Bronchial epithelial cell (primary cell): ENCODE measurements around the gene CCDC180. TPM values are rescaled to one million over a fixed set of nuclear protein-coding genes. Genes with fewer than 3 reads are reported as not detected.
"Not testable (repeated sequence)": the region's sequence is repeated elsewhere in the genome, so short reads cannot be mapped to it uniquely, and the experiment has no call there.

Experiments used
- DNase-seq: peaks from one replicate; pipeline ENCODE4 v3.0.0-alpha.2; 2010; ENCODE audit warnings: low read depth
- FAIRE-seq: peaks from 2 replicates; lab custom pipeline; 2011; peaks lifted over from hg19 to GRCh38; lab: Jason Lieb, UNC
- H3K27me3 ChIP-seq: 2 replicates; pipeline ENCODE4 v1.5.1; 2011; ENCODE audit warnings: low read length; ENCODE audit not compliant: control insufficient read depth, insufficient read depth
- H3K36me3 ChIP-seq: 2 replicates; pipeline ENCODE4 v1.5.1; 2011; ENCODE audit warnings: low read length; ENCODE audit not compliant: control insufficient read depth, insufficient read depth
- H3K4me3 ChIP-seq: 2 replicates; pipeline ENCODE4 v1.5.1; 2011; ENCODE audit warnings: mild to moderate bottlenecking, low read depth, low read length, control low read depth
- CTCF ChIP-seq: IDR thresholded peaks from 2 replicates; pipeline ENCODE4 v1.5.1; 2011; ENCODE audit warnings: mild to moderate bottlenecking, moderate library complexity, low read length, control low read depth, inconsistent platforms; ENCODE audit not compliant: insufficient read depth, severe bottlenecking
- total RNA-seq: library from RNA; depleted of rRNA; stranded (reverse); fragments of >200 nt; gene quantifications from 2 replicates; pipeline ENCODE4 v1.2.1, GENCODE V29; 2014

Gene CCDC180
- total RNA-seq, 1 donor from 2014 or later: under 0.01 TPM

GRCh38 chr9:97322105-97322504 is 14.6 kb downstream of the CCDC180 start:
- H3K4me3 ChIP-seq: no peak overlapping the region
- no peak for TF ChIP-seq CTCF
- DNase-seq: no peak
- no peaks in the 10 kb centered on the region for H3K27me3 ChIP-seq
- H3K36me3 ChIP-seq: no peaks in the 10 kb centered on the region
- no peak for FAIRE-seq

DNA sequence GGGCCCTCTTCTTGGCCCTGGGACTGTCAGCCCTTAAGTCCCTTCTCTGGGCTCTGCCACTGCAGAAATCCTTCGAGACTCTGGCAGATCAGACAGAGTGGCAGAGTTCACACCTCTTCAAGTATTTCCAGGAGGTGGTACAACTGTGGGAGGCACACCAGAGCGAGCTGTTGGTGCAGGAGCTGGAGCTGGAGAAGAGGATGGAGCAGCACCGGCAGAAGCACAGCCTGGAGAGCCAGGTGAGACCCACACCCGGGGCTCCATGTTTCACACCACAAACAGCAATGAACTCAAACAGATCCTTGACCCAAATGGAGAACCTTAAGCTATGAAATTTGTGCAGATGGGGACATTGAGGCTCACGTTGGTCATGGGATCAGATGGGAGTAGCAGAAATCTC is 17.5 kb downstream of the CCDC180 start:
- DNase-seq (no peak), FAIRE-seq (no peak)
- no peaks in the 10 kb centered on the region for H3K27me3 ChIP-seq
- no peak for TF ChIP-seq CTCF
- no peaks in the 10 kb centered on the region for H3K36me3 ChIP-seq
- H3K4me3 ChIP-seq: no peak overlapping the region

- H3K36me3 ChIP-seq: no peaks in the 10 kb centered on the region
- H3K4me3 ChIP-seq: no peak overlapping the region
- TF ChIP-seq CTCF: no peak
- DNase-seq (no peak), FAIRE-seq (no peak)
- H3K27me3 ChIP-seq: no peaks in the 10 kb centered on the region
These were observed 20.1 kb downstream of the CCDC180 start for GRCh38 chr9:97327562-97327961.

DNA sequence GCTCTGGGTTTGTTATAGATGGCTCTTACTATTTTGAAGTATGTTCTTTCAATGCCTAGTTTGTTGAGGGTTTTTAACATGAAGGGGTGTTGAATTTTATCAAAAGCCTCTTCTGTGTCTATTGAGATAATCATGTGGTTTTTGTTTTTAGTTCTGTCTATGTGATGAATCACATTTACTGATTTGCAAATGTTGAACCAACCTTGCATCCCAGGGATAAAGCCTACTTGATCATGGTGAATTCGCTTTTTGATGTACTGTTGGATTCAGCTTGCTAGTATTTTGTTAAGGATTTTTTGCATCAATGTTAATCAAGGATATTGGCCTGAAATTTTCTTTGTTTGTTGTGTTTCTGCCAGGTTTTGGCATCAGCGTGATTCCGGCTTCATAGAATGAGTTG is 25.5 kb downstream of the CCDC180 start:
- FAIRE-seq (no peak), DNase-seq (no peak)
- Histone ChIP-seq H3K4me3 (no peak overlapping the region), H3K27me3 (no peaks in the 10 kb centered on the region), H3K36me3 (no peaks in the 10 kb centered on the region)
- TF ChIP-seq CTCF: no peak

DNA sequence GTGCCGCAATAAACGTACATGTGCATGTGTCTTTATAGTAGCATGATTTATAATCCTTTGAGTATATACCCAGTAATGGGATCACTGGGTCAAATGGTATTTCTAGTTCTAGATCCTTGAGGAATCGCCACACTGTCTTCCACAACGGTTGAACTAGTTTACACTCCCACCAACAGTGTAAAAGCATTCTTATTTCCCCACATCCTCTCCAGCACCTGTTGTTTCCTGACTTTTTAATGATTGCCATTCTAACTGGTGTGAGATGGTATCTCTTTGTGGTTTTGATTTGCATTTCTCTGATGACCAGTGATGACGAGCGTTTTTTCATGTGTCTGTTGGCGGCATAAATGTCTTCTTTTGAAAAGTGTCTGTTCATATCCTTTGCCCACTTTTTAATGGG is 28.2 kb downstream of the CCDC180 start:
- H3K27me3 ChIP-seq, DNase-seq, H3K36me3 ChIP-seq, H3K4me3 ChIP-seq, FAIRE-seq: not testable (repeated sequence)

DNA sequence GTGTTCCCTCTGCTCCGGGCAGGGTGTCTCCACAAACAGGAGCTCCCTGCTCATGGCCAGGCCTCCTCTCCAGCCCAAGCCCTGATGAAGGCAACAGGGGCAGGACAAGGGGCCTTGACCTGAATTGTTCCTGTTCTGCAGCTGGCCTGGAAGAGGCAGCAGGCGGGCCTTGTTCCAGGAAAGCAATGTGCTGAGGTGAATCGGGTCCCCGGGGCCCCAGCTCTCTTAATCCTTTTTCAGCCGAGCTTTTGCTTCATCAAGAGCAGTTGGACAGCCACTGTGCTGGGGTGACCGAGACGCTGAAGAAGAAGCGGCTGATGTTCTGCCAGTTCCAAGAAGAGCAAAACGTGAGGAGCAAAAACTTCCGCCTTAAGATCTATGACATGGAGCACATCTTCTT is 41.4 kb downstream of the CCDC180 start:
- FAIRE-seq: no peak
- TF ChIP-seq CTCF: no peak
- H3K4me3 ChIP-seq: no peak overlapping the region
- H3K27me3 ChIP-seq: no peaks in the 10 kb centered on the region
- H3K36me3 ChIP-seq: no peaks in the 10 kb centered on the region
- DNase-seq: no peak
